ENCODE data around the gene LOXL4.

Gene LOXL4

GRCh38 chr10:98295401-98295811, 27.4 kb upstream of the LOXL4 start:
- no peak for DNase-seq (ENCODE audit: low read depth in 1 of 2, low spot score in 1 of 2)

- DNase-seq (ENCODE audit: low read depth in 1 of 2, low spot score in 1 of 2), result no peak
Measured at GRCh38 chr10:98294270-98294627, 26.3 kb upstream of the LOXL4 start.

- no peak for DNase-seq (ENCODE audit: low read depth in 1 of 2, low spot score in 1 of 2)
Measured at GRCh38 chr10:98293550-98294269, 25.7 kb upstream of the LOXL4 start.

- no peak for DNase-seq (ENCODE audit: low read depth in 1 of 2, low spot score in 1 of 2)
Measured at GRCh38 chr10:98292971-98293370, 25.0 kb upstream of the LOXL4 start.

- DNase-seq (ENCODE audit: low read depth in 1 of 2, low spot score in 1 of 2), result no peak
Measured at GRCh38 chr10:98289802-98290209, 21.8 kb upstream of the LOXL4 start.

GRCh38 chr10:98287321-98287720, 19.3 kb upstream of the LOXL4 start:
- DNase-seq (ENCODE audit: low read depth in 1 of 2, low spot score in 1 of 2), result no peak

GRCh38 chr10:98286419-98286818, 18.4 kb upstream of the LOXL4 start:
- no peak for DNase-seq (ENCODE audit: low read depth in 1 of 2, low spot score in 1 of 2)

- no peak for DNase-seq (ENCODE audit: low read depth in 1 of 2, low spot score in 1 of 2)
Measured at GRCh38 chr10:98285416-98285815, 17.4 kb upstream of the LOXL4 start.

GRCh38 chr10:98276311-98276710, 8.3 kb upstream of the LOXL4 start:
- DNase-seq (ENCODE audit: low read depth in 1 of 2, low spot score in 1 of 2), result no peak

- no peak for DNase-seq (ENCODE audit: low read depth in 1 of 2, low spot score in 1 of 2)
Measured at GRCh38 chr10:98274562-98274961, 6.6 kb upstream of the LOXL4 start.

GRCh38 chr10:98273057-98273850, 5.3 kb upstream of the LOXL4 start:
- DNase-seq (ENCODE audit: low read depth in 1 of 2, low spot score in 1 of 2), result no peak

GRCh38 chr10:98272656-98273055, 4.7 kb upstream of the LOXL4 start:
- no peak for DNase-seq (ENCODE audit: low read depth in 1 of 2, low spot score in 1 of 2)

- DNase-seq (ENCODE audit: low read depth in 1 of 2, low spot score in 1 of 2), result no peak
Measured at GRCh38 chr10:98272245-98272644, 4.3 kb upstream of the LOXL4 start.

- no peak for DNase-seq (ENCODE audit: low read depth in 1 of 2, low spot score in 1 of 2)
Measured at GRCh38 chr10:98270786-98271185, 2.8 kb upstream of the LOXL4 start.

GRCh38 chr10:98270073-98270740, 2.2 kb upstream of the LOXL4 start:
- DNase-seq (ENCODE audit: low read depth in 1 of 2, low spot score in 1 of 2), result no peak

- no peak for DNase-seq (ENCODE audit: low read depth in 1 of 2, low spot score in 1 of 2)
Measured at GRCh38 chr10:98269435-98269912, 1.5 kb upstream of the LOXL4 start.

- DNase-seq (ENCODE audit: low read depth in 1 of 2, low spot score in 1 of 2), result no peak
Measured at GRCh38 chr10:98268694-98269431, 869 bp upstream of the LOXL4 start.

GRCh38 chr10:98267069-98267893, 713 bp downstream of the LOXL4 start:
- no peak for DNase-seq (ENCODE audit: low read depth in 1 of 2, low spot score in 1 of 2)

- DNase-seq (ENCODE audit: low read depth in 1 of 2, low spot score in 1 of 2), result no peak
Measured at GRCh38 chr10:98266647-98267046, 1.3 kb downstream of the LOXL4 start.

Measured in stimulated activated CD4-positive, alpha-beta T cell treated with anti-CD3 and anti-CD28 coated beads, Interleukin-15, amount 100 ng/mL, for 1 hour (primary cell).